Stimulated activated CD8-positive, alpha-beta memory T cell treated with anti-CD3 and anti-CD28 coated beads, Interleukin-7, amount 100 ng/mL, for 24 hours (primary cell): ENCODE data around the gene CNTNAP2.
"Not testable (repeated sequence)": the region's sequence is repeated elsewhere in the genome, so short reads cannot be mapped to it uniquely, and the experiment has no call there.

Experiments used
- DNase-seq: peaks from one replicate; pipeline ENCODE4 v3.0.0-alpha.2; 2020; ENCODE audit warnings: low read depth

Gene CNTNAP2

DNA sequence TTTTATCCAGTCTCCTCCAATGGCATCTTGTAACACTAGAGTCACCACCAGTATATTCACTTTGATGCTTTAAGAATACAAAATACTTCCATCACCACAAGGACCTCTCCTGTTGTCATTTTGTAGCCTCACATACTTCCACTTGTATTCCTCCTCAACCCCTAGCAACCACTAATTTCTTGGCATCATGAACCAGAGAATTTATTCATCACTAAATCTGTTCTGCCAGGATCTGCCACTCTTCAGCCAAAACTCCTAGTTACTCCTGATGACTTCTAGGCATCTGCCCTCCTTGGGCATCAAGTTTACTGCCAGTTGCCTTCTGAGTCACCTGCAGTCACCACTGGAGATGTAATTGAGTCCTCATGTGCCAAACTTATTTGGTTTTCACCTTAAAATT lies 906.8 kb downstream of the CNTNAP2 start:
- no peak for DNase-seq

- DNase-seq: no peak
Measured at GRCh38 chr7:147029953-147030352, 913.4 kb downstream of the CNTNAP2 start.

DNA sequence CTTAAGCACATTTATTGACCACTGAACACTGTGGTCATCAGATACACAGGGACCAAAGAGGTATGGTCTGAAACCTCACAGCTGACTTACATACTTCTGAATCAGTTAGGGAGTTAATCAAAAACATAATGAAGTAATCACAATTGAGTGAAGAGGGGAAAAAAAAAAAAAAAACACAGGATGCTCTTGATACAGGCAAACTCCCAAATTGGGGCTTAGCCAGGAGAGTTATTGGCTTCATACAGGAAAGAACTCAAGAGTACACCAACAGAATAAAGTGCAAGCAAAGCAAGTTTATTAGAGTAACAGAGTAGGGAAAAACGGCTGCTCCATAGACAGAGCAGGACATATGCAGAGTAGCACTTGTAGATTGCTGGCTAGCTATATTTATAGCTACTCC lies 917.0 kb downstream of the CNTNAP2 start:
- no peak for DNase-seq

DNA sequence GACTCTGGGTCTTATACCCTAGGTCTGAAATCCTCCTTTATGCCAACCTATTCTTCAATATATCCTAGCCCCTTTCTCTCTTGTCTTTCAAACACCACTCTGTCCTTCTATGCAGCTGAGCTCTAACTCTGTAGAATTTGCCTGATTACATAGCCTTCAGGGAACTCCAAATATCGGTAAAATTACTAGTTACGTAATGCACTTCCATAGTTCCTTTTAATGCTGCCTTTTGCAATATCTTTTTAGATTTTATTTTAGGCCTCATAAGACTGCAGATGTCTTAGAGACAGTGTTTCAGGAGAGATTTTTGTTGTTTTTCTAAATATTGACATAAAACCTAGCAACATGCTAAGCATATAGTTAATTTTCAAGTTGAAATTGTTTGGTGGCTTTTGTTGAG lies 924.8 kb downstream of the CNTNAP2 start:
- DNase-seq: no peak

GRCh38 chr7:147044941-147045340 lies 928.3 kb downstream of the CNTNAP2 start:
- no peak for DNase-seq

- no peak for DNase-seq
Measured at GRCh38 chr7:147047696-147048095, 931.1 kb downstream of the CNTNAP2 start.

DNA sequence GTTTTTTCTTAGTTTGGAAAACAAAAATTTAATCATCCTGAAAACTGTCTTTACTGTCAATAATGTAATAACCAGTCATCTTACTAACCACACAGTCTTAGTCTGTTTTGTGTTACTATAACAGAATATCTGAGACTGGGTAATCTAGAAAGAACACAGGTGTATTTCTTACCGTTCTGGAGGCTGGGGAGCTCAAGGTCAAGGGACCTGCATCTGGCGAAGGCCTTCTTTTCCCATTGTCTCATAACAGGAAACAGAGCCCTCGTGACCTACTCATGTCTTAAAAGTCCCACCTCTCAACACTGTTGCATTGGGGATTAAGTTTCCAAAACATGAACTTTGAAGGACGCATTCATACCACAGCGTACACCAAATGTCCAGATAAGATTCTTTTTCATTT lies 932.3 kb downstream of the CNTNAP2 start:
- no peak for DNase-seq

- DNase-seq: no peak
Measured at GRCh38 chr7:147052818-147053217, 936.2 kb downstream of the CNTNAP2 start.

GRCh38 chr7:147053746-147054145 lies 937.1 kb downstream of the CNTNAP2 start:
- DNase-seq: no peak

DNA sequence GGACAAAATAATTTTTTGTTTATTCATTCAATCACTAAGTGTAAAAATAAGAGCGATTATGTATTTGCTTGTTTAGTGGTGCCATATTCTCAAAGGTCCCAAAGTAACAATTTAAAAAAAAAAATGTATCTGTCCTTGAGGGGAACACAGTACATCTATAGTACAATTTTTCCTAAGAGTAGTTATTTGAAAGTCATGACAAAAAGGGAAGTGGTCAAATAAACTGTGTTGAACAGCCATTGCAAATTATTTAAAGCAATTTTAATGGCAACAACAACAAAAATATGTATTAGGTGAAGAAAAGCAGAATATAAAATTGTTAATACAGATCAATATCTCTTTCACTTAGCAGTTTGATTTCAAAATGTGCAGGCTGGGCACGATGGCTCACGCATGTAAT lies 943.5 kb downstream of the CNTNAP2 start:
- no peak for DNase-seq

GRCh38 chr7:147062897-147063296 lies 946.3 kb downstream of the CNTNAP2 start:
- DNase-seq: no peak

DNA sequence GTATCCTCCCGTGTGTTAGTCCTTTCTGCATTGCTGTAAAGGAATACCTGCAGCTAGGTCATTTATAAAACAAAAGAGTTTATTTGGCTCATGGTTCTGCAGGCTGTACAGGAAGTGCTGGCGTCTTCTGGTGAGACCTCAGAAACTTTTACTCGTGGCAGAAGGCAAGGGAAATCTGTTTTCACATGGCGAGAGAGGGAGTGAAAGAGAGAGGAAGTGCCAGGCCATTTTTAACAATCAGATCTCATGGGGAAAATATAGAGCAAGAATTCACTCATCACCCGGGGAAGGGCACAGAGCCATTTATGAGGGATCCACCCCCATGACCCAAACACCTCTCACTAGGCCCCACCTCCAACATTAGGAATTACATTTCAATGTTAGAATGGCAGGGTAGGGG lies 952.2 kb downstream of the CNTNAP2 start:
- no peak for DNase-seq

GRCh38 chr7:147069771-147070170 lies 953.2 kb downstream of the CNTNAP2 start:
- DNase-seq: no peak

GRCh38 chr7:147070886-147071285 lies 954.3 kb downstream of the CNTNAP2 start:
- DNase-seq: no peak

- DNase-seq: no peak
Measured at GRCh38 chr7:147071536-147071935, 954.9 kb downstream of the CNTNAP2 start.

- no peak for DNase-seq
Measured at GRCh38 chr7:147078312-147078711, 961.7 kb downstream of the CNTNAP2 start.

DNA sequence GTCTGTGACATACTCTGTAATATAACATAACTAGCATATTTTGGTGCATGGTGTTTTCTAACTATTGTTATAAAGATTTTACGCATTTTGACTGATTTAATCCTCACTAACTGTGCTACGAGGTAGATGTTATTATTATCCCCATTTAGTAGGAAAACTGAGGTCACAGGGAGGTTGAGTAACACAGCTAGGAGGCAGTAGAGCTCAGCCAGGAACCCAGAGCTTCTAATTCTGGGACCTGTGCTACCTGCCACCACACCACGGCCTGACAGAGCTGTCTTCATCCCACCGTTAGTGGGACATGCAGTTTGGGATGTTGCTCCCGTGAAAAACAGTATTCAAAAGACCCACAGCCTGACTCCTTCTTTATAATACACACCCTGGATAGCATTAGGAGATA lies 962.5 kb downstream of the CNTNAP2 start:
- no peak for DNase-seq

- DNase-seq: no peak
Measured at GRCh38 chr7:147079921-147080420, 963.4 kb downstream of the CNTNAP2 start.

DNA sequence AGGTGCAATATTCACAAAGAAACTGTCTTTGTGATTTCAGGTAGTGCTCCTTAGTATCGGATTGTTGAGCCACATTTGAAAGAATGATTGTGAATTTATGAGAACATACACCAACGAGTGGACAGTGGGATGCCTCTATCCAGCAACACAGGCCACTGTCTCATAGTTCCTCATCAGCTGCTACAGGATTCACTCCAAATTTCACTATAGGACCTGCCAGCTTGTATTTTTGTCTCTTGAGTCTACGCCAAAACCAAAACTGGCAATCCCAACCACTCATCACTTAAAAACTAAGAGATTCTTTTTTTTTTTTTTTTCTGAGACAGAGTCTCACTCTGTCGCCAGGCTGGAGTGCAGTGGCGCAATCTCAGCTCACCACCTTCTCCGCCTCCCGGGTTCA lies 964.5 kb downstream of the CNTNAP2 start:
- DNase-seq: no peak

- no peak for DNase-seq
Measured at GRCh38 chr7:147089051-147089461, 972.5 kb downstream of the CNTNAP2 start.

GRCh38 chr7:147089608-147090007 lies 973.0 kb downstream of the CNTNAP2 start:
- DNase-seq: no peak

GRCh38 chr7:147096629-147097028 lies 980.0 kb downstream of the CNTNAP2 start:
- DNase-seq: no peak

- no peak for DNase-seq
Measured at GRCh38 chr7:147103224-147103623, 986.6 kb downstream of the CNTNAP2 start.

DNA sequence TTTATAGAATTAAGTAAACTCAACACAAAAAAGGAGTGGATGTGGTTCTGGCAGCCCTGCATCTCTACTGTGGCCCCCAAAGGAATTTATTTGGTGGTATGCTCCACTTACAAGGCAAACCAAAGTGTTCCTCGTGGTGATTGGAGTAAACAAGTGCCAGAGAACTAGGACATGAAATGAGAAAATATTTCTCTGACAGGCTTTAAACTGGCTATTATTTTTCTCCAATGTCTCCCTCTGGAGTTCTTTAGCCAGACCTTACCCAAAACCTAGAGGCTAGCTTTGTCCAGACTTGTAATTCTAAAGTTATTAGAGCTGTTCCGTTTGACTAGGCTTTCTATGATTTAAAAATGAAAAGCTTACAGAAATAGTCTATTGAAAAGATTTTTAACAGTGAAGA lies 990.1 kb downstream of the CNTNAP2 start:
- DNase-seq: no peak

GRCh38 chr7:147114525-147114924 lies 997.9 kb downstream of the CNTNAP2 start:
- DNase-seq: not testable (repeated sequence)
